Measurements from ENCODE around the gene CAPZB.

Gene CAPZB

DNA sequence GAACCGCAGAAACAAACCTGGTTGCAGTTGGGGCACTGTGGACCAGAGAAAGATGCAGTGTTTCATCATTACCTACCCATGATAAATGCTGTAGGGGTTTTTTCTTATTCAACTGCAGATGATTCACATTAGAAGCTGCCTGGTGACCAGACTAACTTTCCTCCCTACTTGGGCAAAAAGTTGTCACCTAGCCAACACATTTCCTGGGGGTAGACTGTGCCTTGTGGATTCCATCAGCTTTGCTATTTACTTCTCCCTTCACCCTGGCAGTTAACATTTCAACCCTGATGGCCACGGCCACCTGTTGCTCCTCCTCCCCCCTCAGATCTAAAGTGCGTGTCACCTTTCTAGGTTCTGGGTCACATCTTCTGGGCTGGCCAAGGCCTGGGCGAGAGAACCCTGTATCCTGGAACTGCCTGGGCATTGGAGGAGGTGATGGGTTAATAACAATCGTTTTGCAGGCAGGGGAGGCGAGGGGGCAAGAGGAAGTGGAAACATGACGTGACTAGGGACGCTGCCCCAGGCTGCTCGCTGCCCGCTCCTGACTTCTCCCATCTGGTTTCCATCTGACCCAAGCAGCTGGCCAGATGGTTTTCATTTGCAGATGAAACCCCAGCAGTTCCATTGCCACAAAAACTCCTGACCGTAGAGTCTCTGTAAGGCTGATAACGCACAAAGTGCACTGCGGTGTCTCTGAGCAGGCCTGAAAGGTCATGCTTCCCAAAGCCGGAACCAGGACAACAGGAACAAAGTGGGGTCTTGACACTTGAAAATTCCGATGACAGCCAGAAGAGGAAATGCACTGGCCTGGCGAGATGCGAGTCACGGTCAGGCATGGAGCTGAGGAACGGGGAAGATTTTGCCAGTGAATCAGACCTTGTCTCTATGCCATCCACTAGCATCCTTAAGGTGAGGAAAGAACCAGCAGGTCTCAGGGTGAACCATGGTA, 36.6 kb downstream of the CAPZB start:
- DNase-seq (ENCODE audit: low read depth) = no peak

DNA sequence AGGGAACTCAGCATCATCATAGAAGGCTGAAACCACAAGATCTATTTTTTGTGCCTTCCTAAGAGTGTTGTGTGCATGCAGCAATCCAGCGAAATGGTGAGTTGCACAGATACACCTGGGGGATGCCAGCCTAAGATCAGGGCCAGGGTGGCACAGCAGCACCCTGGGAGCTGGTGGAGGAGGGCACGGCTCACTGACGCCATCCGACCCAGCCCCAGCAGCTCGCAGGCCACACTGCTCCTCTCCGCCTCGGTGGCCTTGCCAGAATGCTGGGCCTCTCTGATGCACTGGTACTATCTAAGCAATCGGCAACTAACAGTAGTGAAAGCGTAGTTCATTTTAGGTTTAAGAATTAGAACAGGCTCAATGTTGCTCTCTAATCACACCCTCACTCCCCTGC, 37.8 kb downstream of the CAPZB start:
- DNase-seq (ENCODE audit: low read depth) = no peak

DNA sequence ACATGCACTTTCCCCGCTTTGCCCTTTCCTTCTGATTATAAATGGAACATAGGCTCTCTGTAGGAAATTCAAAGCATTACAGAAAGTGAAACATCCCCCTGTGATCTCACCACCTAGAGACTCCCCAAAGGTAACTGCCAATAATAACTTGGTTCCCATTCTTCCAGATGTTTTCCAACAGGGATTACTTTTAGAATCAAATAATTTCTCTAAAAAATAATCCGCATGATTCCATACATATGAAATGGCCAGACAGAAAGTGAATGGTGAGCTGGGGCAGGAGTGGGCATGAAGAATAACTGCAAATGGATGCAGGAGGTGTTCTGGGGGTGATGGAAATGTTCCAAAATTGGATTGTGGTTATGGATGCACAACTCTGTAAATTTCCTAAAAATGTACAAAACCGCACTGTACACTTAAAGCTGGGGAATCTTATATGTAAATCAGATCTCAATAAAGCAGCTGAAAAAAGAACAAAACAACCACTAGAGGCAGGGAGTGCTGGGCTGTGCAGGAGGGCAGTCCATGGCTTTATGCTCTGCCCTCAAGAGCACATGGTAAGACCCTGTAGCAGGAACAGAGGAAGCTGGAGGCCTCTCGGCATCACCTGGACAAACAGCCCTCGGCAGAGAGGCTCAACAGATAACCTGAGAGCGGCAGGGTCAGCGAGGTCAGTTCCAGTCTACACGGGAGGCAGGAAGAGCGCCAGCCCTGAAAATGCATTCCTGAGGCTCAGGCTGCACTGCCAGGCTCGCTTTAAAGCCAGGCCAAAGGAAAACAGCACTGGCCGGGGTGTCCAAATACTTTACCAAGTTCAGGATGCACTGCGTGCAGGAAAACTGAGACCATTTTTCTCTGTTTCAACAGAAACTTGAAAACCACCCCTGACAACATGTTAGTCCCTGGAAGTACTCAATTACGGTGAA, 39.7 kb downstream of the CAPZB start:
- DNase-seq (ENCODE audit: low read depth) = no peak

DNA sequence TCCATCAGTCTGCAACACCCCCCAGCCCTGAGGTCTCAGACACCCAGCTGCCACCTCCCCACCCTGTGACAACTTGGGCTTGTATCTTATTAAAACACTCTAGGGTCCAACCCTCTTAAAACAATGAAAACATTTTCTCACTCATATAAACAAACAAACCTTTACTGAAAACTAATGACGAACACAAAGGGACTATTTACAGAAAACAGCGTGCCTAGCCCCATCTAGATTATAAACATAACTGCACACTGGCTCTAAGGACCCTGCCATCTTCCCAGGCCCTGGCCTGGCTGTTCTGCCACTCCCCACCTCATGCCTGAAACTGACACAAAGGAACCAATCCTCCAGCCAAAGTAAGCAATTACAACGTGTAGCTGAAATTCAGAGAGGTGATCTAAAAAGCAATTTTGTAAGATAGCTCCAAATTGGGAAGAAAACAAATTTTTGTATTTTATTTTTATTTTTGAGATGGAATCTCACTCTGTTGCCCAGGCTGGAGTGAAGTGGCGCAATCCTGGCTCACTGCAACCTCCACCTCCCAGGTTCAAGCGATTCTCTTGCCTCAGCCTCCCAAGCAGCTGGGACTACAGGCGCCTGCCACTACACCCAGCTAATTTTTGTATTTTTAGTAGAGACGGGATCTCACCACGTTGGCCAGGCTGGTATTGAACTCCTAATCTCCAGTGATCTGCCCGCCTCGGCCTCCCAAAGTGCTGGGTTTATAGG, 40.9 kb downstream of the CAPZB start:
- DNase-seq (ENCODE audit: low read depth) = no peak

DNA sequence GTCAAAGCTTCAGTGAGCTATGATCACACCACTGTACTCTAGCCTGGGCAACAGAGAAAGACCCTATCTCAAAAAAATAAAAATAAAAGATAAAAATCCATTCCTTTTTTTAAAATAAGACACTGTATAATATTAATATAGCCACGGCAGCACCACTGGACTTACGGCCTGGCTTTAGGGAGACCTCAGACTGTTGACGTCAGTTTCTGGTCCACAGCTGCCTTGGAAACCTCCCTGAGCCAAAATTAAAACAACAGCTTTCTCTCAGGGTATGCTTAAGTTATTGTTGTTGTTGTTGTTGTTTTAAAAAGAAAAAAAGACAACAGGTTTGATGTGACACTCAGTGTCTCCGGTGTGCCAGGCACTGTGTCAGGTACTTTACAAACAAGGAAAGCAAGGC, 42.0 kb downstream of the CAPZB start:
- no peak for DNase-seq (ENCODE audit: low read depth)

DNA sequence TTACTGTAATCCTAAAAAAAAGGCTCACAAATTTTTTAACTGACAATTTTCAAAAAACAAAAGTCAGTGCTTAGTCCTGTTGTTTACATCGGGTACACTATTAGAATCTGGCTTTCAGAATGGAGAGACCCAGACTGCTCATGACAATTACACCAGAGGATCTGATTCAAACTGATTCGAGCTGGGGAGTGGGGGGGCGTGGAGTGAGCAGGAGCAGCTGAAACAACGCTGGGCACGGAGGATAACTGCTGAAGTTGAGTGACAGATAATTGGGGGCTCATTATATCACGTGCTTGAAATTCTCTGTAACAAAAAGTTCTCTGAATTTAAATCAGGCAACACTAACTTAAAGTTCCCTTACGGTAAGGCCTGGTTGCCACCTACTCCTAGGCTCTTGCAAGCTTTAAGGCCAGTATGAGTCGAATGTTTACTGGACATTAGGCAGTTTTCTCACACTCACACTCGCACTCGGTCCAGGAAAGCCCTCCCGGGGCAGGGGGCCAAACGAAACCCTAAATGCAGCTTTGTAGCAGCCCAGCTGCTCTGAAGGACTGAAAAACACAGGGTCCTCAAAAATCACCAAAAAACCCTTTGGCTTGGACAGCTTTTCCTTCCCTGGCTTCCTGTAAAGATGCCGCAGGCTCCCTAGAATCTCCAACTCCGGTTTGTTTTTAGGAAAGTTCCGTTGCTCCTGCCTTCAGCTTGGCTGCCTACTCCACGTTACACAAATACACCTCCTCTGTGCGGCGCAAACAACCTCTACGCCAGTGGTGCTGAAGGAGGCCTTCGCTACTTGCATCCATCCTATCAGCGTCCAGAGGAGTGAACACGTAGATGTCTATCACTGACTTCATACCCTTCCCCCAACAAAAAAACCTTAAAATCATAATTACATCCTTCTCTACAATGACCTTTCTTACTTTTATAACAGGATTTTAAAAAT, 42.9 kb downstream of the CAPZB start:
- DNase-seq (ENCODE audit: low read depth) = no peak

DNA sequence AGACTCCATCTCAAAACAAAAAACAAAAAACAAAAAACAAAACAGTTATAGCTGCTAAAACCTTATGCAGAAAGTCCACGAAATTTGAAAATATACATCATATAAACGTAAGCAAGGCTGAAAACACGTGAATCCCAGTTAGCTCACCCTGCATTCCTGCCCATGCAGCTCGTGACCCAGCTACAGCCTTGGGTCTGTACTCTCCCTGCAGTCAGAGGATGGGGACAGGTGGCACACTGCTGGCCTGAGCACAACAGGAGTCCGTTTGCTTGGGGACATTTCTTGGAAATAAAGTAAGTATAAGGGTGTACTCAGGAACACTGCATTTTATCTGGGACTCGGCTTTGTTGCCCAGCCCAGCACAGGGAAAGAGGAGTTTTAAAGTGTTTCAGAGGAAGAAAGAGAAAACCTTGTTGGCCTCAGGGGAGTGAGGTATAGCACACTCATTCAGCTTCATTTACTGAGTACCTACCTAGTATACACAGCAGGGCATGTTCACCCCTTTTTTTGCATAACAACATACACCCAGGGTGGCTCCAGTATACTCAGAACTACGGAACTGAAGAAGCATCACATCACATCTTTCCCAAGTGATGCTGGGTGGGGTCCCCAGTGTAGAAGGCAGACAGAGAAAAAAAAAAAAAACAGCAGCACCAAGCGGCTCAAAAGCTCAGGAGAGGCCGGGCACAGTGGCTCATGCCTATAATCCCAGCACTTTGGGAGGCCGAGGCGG, 44.1 kb downstream of the CAPZB start:
- no peak for DNase-seq (ENCODE audit: low read depth)

DNA sequence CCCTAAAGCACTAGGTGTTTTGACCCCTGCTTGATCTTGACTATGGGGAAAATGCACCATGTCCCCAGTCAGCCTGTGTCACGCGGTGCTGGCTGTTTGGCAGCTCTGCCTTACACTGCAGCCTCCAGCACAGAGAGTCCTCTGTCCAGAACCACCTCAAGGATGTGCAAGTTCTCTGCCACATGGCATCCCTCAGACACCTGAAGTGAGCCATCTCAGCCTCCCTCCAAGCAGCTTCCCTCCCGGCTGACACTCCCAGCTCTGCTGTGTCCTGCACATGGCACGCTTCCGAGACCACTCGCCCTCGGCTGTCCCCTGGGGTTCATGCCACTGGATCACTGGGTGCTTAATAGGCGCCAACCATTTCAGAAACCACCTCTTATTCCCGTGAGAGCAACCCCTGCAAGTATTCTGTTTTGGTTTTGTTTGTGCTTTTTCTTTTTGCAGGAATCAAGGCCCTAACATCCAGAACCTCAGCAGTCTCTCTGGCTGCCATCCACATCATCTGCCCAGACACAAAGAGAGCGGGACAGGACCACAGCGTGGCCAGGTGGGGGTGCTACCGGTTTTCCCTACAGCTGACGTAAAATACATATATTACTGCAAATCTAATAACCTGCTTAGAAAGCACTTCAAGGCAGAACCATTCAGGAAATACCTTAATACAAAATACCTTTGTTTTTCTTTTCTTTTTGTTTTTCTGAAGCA, 45.7 kb downstream of the CAPZB start:
- DNase-seq (ENCODE audit: low read depth) = no peak

DNA sequence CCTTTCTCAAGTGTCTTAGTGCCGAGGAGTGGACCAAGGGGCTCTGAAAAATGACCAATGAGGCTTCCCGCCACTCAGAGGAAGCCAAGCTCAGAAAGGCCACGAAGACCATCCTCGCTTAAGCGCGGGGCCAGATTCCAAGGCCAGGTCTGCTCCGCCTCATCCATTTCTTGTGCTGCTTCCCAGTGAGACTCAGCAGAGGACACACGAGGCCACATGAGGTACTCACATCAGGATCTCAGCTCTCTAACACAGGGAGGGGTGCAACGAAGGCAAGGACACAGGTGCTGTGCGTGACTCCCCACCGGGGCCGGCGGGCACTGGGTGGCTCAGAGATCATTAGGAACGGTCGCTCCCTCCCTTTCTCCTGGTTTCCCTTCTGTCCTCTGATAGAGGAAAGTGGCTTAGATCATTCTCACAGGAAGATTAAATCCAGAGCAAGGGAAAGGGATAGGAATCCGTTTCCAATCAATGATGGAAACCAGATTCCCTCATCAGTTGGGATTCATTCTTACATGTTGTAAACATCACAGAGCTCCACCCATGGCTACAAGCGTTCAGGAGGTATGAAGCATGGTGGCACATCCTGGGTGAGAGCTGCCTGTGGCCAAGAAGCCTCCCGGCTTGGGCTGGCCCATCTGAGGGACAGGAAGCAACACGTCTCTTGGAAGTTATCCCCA, 46.7 kb downstream of the CAPZB start:
- DNase-seq (ENCODE audit: low read depth) = no peak

DNA sequence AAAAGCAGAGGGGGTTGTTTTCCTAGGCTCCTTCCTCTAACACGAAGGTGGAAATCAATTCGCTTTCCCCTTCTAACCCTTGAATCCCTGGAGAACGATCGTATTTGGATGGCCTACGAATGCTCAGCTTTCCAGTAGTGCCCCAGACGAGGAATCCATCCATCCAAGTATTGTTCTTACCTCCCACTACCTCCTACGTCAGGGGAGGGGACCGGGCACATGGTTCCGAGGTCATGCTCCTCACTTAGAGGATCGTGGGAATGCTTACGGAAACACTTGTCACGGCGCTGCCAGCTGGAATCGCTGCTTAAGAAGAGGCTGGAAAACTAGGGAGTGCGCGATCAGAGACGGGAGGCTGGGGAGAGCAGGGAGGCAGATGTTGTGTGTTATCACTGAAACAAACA, 47.4 kb downstream of the CAPZB start:
- DNase-seq (ENCODE audit: low read depth) = no peak

DNA sequence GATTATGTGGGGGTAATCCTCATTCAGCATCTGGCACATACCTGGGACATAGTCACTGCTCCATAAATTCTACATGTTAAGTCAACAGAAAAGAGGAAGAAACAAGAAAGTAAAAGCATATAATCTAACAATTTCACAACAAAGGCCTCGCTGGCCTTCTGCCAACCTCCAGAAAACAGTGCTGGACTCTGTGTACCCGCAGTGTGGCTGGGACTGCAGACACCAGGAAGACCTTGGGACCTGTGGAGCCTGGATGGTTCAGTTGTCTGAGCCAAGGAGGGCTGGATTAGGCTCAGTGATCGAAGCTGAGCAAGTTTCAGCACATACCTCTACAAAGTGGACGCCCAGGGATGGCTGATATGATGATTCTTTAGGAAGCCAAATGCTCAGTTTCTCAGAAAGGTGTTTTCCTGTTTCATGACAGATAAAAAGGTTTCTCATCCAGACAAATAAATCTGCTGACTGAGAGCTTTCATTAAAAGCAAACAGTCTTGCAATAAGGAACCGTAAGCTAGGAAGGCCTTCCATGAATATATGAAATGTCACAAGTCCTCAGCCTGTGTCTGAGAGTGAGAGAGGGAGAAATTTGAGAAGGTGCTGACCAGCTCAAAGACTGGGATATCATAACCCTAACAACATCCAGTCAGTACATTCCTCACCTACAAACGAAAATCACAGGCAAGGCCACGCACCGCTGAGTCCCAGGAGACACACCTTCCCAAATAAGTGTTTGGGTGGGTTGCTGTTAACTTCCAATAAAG, 48.4 kb downstream of the CAPZB start:
- DNase-seq (ENCODE audit: low read depth) = no peak

DNA sequence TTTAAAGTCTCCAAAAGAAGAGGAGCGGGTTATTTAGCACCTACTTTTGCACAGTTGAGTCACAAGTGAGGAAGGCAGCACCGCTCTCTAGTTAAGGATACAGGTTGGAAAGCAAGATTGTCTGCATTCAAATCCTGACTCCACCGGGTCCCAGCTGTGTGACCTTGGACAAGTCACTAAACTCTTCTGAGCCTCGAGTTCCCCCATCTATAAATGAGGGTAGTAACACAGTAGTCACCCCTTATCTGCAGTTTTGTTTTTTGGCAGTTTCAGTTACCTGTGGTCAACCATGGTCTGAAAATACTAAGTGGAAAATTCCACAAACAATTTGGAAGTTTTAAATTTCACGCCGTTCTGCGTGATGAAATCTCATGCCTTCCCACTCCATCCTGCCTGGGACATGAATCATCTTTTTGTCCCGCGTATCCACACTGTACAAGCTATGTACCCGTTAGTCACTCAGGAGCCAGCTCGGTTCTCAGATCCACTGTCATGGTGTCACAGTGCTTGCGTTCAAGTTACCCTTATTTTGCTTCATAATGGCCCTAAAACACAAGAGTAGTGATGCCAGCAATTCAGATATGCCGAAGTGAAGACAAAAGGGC, 49.4 kb downstream of the CAPZB start:
- no peak for DNase-seq (ENCODE audit: low read depth)

DNA sequence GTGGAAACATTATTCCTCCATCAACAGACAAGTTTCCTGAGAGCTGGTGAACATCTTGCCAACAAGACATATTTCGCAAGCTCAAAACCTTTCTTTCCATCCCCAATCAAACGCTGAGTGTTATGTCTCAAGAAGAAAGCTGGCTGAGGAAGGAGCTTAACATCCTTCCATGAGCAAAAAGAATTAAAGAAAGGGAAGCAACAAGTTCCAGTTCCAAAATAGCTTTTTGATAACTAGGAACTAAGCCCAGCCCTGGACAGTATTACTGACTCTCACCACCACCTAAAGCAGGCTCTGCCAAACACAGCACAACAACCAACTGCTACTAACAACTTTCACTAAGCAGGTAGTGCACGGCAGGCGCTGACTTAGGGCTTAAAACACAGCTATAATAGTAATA, 50.2 kb downstream of the CAPZB start:
- DNase-seq (ENCODE audit: low read depth) = no peak

DNA sequence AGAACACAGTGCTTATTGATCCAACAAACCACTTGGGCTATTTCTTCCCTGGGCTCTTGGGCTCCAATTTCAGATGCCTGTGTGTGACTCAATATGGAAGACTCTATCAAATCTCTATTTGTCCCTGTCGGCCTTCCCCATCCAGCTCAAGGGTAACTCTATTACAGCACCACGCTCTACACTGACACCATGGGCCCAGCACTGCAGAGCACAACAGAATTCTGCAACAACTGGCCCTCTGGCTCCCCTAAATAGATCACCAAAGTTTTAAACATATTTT, 51.7 kb downstream of the CAPZB start:
- DNase-seq (ENCODE audit: low read depth) = no peak

DNA sequence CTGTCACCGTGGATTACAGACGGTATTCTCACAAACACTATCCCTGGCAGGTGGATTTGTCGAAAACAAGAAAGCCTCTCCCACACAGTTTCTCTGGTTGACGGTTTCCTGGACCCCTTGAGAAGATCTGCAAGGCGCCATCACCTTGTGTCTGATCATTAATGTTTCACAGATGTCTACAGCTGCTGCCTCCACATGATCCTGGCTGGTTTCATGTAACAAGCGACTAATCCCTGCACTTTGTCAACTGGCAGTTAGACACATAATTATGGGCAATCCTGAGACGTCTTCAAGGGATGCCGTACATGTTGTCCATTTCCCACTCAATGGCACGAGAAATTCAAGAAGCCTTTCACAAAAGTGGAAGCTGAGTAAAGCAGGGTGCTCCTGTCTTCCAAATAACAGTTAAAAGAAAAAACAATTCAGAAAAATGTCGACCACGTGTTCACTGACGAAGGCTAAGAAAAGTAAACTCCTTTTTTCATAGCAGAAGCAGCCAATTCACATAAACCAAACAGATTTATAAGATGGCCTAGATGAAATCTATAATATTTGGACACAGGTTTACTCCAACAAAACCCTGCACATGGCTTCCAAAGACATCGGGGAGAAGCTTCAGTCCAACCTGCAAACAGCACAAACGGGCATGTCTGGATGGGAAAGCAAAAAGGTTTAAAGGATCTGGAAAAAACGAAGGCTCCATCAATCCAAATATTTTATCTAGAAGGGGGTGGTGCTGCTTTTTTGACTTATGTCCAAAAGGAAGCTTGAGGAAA, 52.2 kb downstream of the CAPZB start:
- no peak for DNase-seq (ENCODE audit: low read depth)

DNA sequence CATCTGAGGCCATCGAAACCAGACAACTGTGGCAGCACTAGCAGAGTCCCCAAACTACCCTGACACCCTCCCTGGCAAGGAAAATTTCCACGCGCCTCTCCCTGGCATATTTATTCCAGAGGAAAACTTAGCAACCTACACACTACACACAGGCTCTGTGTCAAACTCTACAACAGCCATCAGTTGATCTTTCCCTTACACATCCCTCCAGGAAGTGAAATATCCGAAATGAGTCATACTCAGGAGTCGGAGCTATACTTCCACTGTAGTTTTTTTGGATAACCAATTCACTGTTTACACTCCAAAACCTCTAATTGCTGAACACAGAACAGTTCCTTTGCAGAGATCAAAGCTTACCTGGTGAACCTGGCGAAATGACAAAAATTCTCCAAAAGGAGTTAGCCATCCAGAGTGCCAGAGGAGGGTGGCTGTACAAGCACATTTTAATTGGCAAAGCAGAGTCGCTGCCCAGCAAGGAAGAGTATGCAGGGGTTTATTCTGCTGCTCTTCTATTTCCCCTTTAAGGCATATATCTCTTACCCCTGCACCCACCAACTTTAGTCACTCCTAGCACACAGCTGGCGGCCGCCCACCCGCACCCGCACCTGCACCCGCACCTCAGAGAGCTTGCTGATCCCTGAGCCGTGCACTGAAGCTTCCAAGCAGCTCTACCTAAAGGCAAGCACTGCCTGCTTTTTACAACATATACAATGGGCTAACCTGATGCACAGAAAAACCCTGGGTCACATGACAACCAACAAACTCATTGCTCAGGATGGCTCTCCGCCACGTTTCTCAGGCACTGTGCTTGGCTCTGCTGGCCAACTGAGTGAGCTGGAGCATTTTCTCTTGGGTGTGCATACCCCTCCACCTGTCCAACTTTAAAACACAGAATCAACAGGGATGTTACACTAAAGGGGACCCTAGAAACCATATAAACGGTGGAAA, 54.9 kb downstream of the CAPZB start:
- no peak for DNase-seq (ENCODE audit: low read depth)

All from non-pigmented ciliary epithelial cell (primary cell).